Upper lobe of left lung (tissue), 4 donors: ENCODE measurements around the gene CBX8.

ENCODE experiments used
- POLR2A ChIP-seq, 4 donors: fragments of 450-650 bp; IDR thresholded peaks; one replicate each; pipeline ENCODE4 v1.5.1; 2016 to 2017; ENCODE audit warnings: antibody characterized with exemption in 4 of 4, mild to moderate bottlenecking in 2 of 4
- TF ChIP-seq, protein P1 (sequence below), 6 experiments: fragments of 450-650 bp in 4 of 6; fragments of 200-600 bp in 2 of 6; sonication (generic) in 2 of 6; IDR thresholded peaks; one replicate each; pipeline ENCODE4 v1.5.1; 2016 to 2019; ENCODE audit warnings: antibody characterized with exemption in 6 of 6

DNA sequence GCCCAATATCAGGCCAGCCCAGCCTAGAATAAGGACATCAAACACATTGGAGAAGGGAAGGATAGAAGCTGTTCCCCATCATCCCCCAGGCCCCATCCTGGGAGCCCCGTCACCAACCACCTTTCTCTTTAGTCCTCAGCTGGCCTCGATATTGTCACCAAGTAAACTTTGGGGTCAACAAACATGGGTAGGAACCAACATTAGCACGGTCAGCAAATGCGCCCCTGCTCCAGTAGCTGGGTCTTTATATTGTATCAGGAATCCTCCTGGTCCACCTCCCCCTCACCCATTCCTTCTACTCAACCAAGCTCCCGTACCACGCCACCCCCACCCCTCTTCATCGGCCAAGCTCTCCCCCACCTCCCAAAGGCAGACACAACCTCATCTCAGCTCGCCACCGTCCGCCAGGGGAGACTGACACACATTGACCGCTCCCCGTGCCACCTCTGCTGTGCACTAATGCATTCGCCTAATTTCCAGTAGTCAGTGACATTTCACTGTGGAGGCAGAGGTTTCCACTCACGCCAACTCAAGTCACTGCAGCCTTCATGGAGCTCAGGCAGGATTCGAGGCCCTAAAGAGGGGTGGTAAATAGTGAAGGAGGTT, 39.6 kb downstream of the CBX8 start:
- TF ChIP-seq, protein P1, sequence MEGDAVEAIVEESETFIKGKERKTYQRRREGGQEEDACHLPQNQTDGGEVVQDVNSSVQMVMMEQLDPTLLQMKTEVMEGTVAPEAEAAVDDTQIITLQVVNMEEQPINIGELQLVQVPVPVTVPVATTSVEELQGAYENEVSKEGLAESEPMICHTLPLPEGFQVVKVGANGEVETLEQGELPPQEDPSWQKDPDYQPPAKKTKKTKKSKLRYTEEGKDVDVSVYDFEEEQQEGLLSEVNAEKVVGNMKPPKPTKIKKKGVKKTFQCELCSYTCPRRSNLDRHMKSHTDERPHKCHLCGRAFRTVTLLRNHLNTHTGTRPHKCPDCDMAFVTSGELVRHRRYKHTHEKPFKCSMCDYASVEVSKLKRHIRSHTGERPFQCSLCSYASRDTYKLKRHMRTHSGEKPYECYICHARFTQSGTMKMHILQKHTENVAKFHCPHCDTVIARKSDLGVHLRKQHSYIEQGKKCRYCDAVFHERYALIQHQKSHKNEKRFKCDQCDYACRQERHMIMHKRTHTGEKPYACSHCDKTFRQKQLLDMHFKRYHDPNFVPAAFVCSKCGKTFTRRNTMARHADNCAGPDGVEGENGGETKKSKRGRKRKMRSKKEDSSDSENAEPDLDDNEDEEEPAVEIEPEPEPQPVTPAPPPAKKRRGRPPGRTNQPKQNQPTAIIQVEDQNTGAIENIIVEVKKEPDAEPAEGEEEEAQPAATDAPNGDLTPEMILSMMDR (IDR thresholded peaks at IDR 0.05) = no peak
- no peak for TF ChIP-seq POLR2A (IDR thresholded peaks at IDR 0.05)
